Kidney (tissue), 14 donors: ENCODE results near the gene P2RX6. TPM values are rescaled to one million over a fixed set of nuclear protein-coding genes. Genes with fewer than 3 reads are reported as not detected.
A peak's percentile ranks its signal among the peaks of the same experiment; 100 is the strongest.

Source experiments
- DNase-seq, 5 donors: peaks; one replicate each; pipeline ENCODE4 v3.0.0-alpha.2; 2013 to 2020
- FAIRE-seq: peaks from 2 replicates; lab custom pipeline; 2012; peaks lifted over from hg19 to GRCh38; lab: Jason Lieb, UNC
- H3K27ac ChIP-seq, 2 donors: one replicate each; pipeline ENCODE4 v1.7.0; 2013; ENCODE audit warnings: low read depth in 2 of 2, low read length in 2 of 2, inconsistent platforms in 1 of 2
- H3K27me3 ChIP-seq: one replicate; pipeline ENCODE4 v1.7.1; 2013; ENCODE audit warnings: low read length, inconsistent platforms; ENCODE audit not compliant: control insufficient read depth, insufficient read depth
- H3K36me3 ChIP-seq, 3 donors: one replicate each; pipeline versions ENCODE4 v1.7.0 to v1.7.1; 2013; ENCODE audit warnings: low read length in 3 of 3, control low read depth in 1 of 3, inconsistent platforms in 1 of 3; ENCODE audit not compliant: insufficient read depth in 3 of 3, control insufficient read depth in 2 of 3
- H3K4me1 ChIP-seq, 3 donors: one replicate each; pipeline versions ENCODE4 v1.7.0 to v1.7.1; 2013; ENCODE audit warnings: low read length in 3 of 3, inconsistent platforms in 1 of 3, low read depth in 1 of 3; ENCODE audit not compliant: control insufficient read depth in 2 of 3, insufficient read depth in 2 of 3
- H3K4me3 ChIP-seq, 3 donors: one replicate each; pipeline versions ENCODE4 v1.7.0 to v1.8.1; 2013; ENCODE audit warnings: low read length in 3 of 3, control low read depth in 1 of 3, inconsistent platforms in 1 of 3
- H3K9ac ChIP-seq, 3 donors: one replicate each; pipeline versions ENCODE4 v1.7.0 to v1.7.1; 2013; ENCODE audit warnings: low read length in 3 of 3, control low read depth in 1 of 3, inconsistent platforms in 1 of 3
- H3K9me3 ChIP-seq, 3 donors: one replicate each; pipeline versions ENCODE4 v1.7.0 to v1.7.1; 2013; ENCODE audit warnings: low read length in 3 of 3, control low read depth in 1 of 3, inconsistent platforms in 1 of 3; ENCODE audit not compliant: control insufficient read depth in 2 of 3, insufficient read depth in 1 of 3
- intact Hi-C: fragments of 100-400 bp; cut with DNase I; formaldehyde crosslinking; loops from one replicate; pipeline ENCODE4 v1.11.1; 2022
- polyA plus RNA-seq: library from polyadenylated mRNA; stranded (reverse); fragments of 350-450 nt; fragmentation: Illumina TruSeq; extraction: RNeasy Lipid Tissue Mini Kit (QIAGEN cat#74804); gene quantifications from one replicate; pipeline ENCODE4 v1.2.3, GENCODE V29; 2014; ENCODE audit warnings: low read depth, low replicate concordance; ENCODE audit not compliant: insufficient read depth
- total RNA-seq: library from RNA; stranded (reverse); fragmentation: NEBNext Ultra II Directional; extraction: Animal tissue kit (Norgen Biotek cat#: 25700); gene quantifications from one replicate; pipeline ENCODE4 v1.2.1, GENCODE V29; 2021
- TF ChIP-seq, protein P1 (sequence below): IDR thresholded peaks from 3 replicates; pipeline ENCODE4 v1.5.1; 2012; ENCODE audit warnings: mild to moderate bottlenecking, moderate library complexity, borderline replicate concordance; ENCODE audit not compliant: insufficient read depth; ENCODE audit errors: extremely low read depth
- donor health status: control.
- donor health status: control.
- donor health status: control.
- donor health status: control.
- donor health status: control.
- donor health status: DM: yes; HTN: yes; CAD: no.
- donor health status: Normal renal cell carcinoma (clear cell type).

The P2RX6 gene
- total and polyA plus RNA-seq, 2 donors from 2014 or later: 1.0 to 1.6 TPM

DNA sequence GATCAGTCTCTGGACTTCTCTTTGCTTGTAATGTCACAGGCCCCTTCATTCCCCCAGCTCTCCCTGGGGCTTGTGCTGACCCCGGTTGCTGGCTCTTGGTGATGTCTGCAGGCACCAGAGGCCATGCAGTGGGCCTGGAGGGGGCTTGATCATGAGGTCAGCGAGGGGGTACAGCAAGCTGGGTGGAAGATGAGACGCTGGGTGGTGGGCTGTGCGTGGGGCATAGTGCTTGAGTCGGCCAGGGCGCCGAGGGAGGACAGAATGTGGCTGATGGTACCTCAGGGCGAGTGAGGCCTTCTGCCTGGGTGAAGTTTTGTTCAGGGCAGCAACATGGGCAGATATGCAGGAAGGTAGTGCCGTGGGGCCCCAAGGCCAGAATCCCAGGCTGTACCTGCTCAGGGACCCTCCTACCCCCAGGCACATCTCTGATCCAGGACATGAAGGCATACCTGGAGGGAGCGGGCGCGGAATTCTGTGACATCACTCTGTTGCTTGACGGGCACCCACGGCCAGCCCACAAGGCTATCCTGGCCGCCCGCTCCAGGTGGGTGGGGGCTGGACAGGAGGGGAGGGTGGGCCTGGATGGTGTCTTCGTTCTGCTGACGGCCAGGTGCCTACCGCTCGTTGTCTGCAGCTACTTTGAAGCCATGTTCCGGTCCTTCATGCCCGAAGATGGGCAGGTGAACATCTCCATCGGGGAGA is 19.5 kb upstream of the P2RX6 start:
- Histone ChIP-seq H3K9ac (no peak overlapping the region), H3K27me3 (no peaks in the 10 kb centered on the region), H3K27ac (no peak overlapping the region), H3K4me3 (no peak overlapping the region), H3K4me1 (peaks cover 0 to 8% (median under 1%) of the 10 kb centered on the region in 3 donors), H3K9me3 (no peaks in the 10 kb centered on the region), H3K36me3 (peaks cover 0 to 20% (median 8%) of the 10 kb centered on the region in 3 donors)
- DNase-seq (peak in 1 of 5 donors; percentile 73), FAIRE-seq (no peak)
- TF ChIP-seq, protein P1, sequence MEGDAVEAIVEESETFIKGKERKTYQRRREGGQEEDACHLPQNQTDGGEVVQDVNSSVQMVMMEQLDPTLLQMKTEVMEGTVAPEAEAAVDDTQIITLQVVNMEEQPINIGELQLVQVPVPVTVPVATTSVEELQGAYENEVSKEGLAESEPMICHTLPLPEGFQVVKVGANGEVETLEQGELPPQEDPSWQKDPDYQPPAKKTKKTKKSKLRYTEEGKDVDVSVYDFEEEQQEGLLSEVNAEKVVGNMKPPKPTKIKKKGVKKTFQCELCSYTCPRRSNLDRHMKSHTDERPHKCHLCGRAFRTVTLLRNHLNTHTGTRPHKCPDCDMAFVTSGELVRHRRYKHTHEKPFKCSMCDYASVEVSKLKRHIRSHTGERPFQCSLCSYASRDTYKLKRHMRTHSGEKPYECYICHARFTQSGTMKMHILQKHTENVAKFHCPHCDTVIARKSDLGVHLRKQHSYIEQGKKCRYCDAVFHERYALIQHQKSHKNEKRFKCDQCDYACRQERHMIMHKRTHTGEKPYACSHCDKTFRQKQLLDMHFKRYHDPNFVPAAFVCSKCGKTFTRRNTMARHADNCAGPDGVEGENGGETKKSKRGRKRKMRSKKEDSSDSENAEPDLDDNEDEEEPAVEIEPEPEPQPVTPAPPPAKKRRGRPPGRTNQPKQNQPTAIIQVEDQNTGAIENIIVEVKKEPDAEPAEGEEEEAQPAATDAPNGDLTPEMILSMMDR: no peak
- intact Hi-C loops: no loop called here

- Histone ChIP-seq H3K36me3 (peaks cover 0 to 20% (median 8%) of the 10 kb centered on the region in 3 donors), H3K9ac (no peak overlapping the region), H3K4me1 (peaks cover 0 to 13% (median 4%) of the 10 kb centered on the region in 3 donors), H3K9me3 (no peaks in the 10 kb centered on the region), H3K4me3 (no peak overlapping the region), H3K27ac (no peak overlapping the region), H3K27me3 (no peaks in the 10 kb centered on the region)
- DNase-seq: no peak
- FAIRE-seq: no peak
- intact Hi-C loops: no loop called here
- TF ChIP-seq, protein P1: no peak
These were observed 18.9 kb upstream of the P2RX6 start for GRCh38 chr22:20996031-20996410.

GRCh38 chr22:20996598-20997535 is 18.1 kb upstream of the P2RX6 start:
- peak in 1 of 5 donors; percentile 77 for DNase-seq
- Histone ChIP-seq H3K9ac (no peak overlapping the region), H3K4me3 (no peak overlapping the region), H3K4me1 (peaks cover 0 to 16% (median 4%) of the 10 kb centered on the region in 3 donors), H3K27me3 (no peaks in the 10 kb centered on the region), H3K36me3 (peaks cover 0 to 17% (median 8%) of the 10 kb centered on the region in 3 donors), H3K9me3 (no peaks in the 10 kb centered on the region), H3K27ac (no peak overlapping the region)
- TF ChIP-seq, protein P1: no peak
- intact Hi-C loops: no loop called here
- no peak for FAIRE-seq
